ENCODE data around the gene SH3PXD2A.
"Not testable (repeated sequence)": the region's sequence is repeated elsewhere in the genome, so short reads cannot be mapped to it uniquely, and the experiment has no call there.

DNA sequence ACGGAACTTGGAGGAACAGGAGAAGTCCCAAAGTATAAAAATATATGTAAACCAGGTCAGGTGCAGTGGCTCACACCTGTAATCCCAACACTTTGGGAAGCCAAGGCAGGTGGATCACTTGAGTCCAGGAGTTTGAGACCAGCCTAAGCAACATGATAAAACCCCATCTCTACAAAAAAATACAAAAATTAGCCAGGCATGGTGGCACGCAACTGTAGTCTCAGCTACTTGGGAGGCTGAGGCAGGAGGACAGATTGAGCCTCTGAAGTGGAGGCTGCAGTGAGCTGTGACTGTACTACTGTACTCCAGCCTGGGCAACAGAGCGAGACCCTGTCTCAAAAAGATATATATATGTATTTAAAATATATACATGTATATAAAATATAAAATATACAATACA lies 95.1 kb downstream of the SH3PXD2A start:
- TF ChIP-seq POLR2AphosphoS5 (IDR thresholded peaks at IDR 0.05; ENCODE audit: low read depth, low read length); SPI1 (IDR thresholded peaks at IDR 0.05; ENCODE audit: low read depth, low read length); POLR2A (IDR thresholded peaks at IDR 0.05; ENCODE audit: low read depth, low read length); TAF1 (IDR thresholded peaks at IDR 0.05; ENCODE audit: low read depth, low read length); PAX5 (IDR thresholded peaks at IDR 0.05; ENCODE audit: insufficient read depth, low read length, severe bottlenecking); POU2F2 (IDR thresholded peaks at IDR 0.05; ENCODE audit: low read depth, low read length): not testable (repeated sequence)

Data from GM12891 (cell line).